H1 (cell line): ENCODE results near the gene USP13. TPM values are rescaled to one million over a fixed set of nuclear protein-coding genes. Genes with fewer than 3 reads are reported as not detected.

Source experiments
- CTCF ChIA-PET: fragments of 300-600 bp; sonication (Branson Sonifier 250); formaldehyde crosslinking; loops from one replicate; lab custom pipeline; 2021; ENCODE audit not compliant: partially characterized antibody; lab: Charles Lee
- POLR2A ChIA-PET: fragments of 300-600 bp; sonication (Branson Sonifier 250); formaldehyde crosslinking; loops from one replicate; lab custom pipeline; 2021; ENCODE audit warnings: inconsistent platforms; ENCODE audit not compliant: partially characterized antibody; lab: Charles Lee
- DNase-seq, 2 experiments: peaks; one replicate each; pipeline versions ENCODE4 v3.0.0 to v3.0.0-alpha.2; 2010 to 2022; ENCODE audit warnings: low spot score in 2 of 2, low read depth in 1 of 2, mixed read lengths in 1 of 2
- FAIRE-seq: peaks from 2 replicates; lab custom pipeline; 2011; peaks lifted over from hg19 to GRCh38; lab: Jason Lieb, UNC
- H2AFZ ChIP-seq: 2 replicates; pipeline ENCODE4 v1.8.1; 2012; ENCODE audit warnings: low read length, inconsistent platforms
- H2AK5ac ChIP-seq: 2 replicates; pipeline ENCODE4 v1.6.1; 2013; ENCODE audit warnings: low read depth, low read length
- H2BK120ac ChIP-seq: replicated peaks from 2 replicates; pipeline ENCODE3; 2013; ENCODE audit warnings: low read depth, low read length, inconsistent platforms
- H2BK12ac ChIP-seq: 2 replicates; pipeline ENCODE4 v1.6.1; 2013; ENCODE audit warnings: low read depth, low read length
- H2BK15ac ChIP-seq: 2 replicates; pipeline ENCODE4 v1.6.1; 2013; ENCODE audit warnings: low read length
- H2BK20ac ChIP-seq: 2 replicates; pipeline ENCODE4 v1.6.1; 2013; ENCODE audit warnings: low read length
- H2BK5ac ChIP-seq: 2 replicates; pipeline ENCODE4 v1.6.1; 2013; ENCODE audit warnings: low read depth, low read length
- H3K14ac ChIP-seq: 2 replicates; pipeline ENCODE4 v1.6.1; 2013; ENCODE audit warnings: inconsistent platforms; ENCODE audit not compliant: insufficient read length
- H3K18ac ChIP-seq: 2 replicates; pipeline ENCODE4 v1.6.1; 2013; ENCODE audit warnings: low read length; ENCODE audit errors: extremely low read depth
- H3K23ac ChIP-seq: 2 replicates; pipeline ENCODE4 v1.6.1; 2013; ENCODE audit warnings: inconsistent platforms; ENCODE audit not compliant: insufficient read length
- H3K23me2 ChIP-seq: 2 replicates; pipeline ENCODE4 v1.6.1; 2013; ENCODE audit warnings: low read depth, low read length
- H3K27ac ChIP-seq: 2 replicates; pipeline ENCODE4 v1.6.1; 2011; ENCODE audit warnings: low read depth, low read length, inconsistent platforms
- H3K27me3 ChIP-seq, 4 experiments: replicated peaks in 1 of 4; 1 replicate in 1 of 4; 2 replicates in 3 of 4; pipeline versions ENCODE4 v1.6.1 to v1.8.1; 2011 to 2013; ENCODE audit warnings: low read length in 3 of 4, mild to moderate bottlenecking in 3 of 4, inconsistent platforms in 2 of 4, mixed read lengths in 2 of 4, moderate library complexity in 1 of 4; ENCODE audit not compliant: control insufficient read depth in 3 of 4, insufficient read depth in 3 of 4; ENCODE audit errors: extremely low read depth in 1 of 4
- H3K36me3 ChIP-seq, 4 experiments: 2 replicates each; pipeline versions ENCODE4 v1.6.1 to v1.8.1; 2011 to 2013; ENCODE audit warnings: mild to moderate bottlenecking in 4 of 4, low read length in 3 of 4, moderate library complexity in 2 of 4, control low read depth in 1 of 4, inconsistent platforms in 1 of 4; ENCODE audit not compliant: insufficient read depth in 4 of 4, control insufficient read depth in 2 of 4
- H3K4ac ChIP-seq: replicated peaks from 2 replicates; pipeline ENCODE3; 2013; ENCODE audit warnings: low read length, low read depth, mixed read lengths, inconsistent platforms; ENCODE audit not compliant: insufficient read length
- H3K4me1 ChIP-seq, 4 experiments: replicated peaks in 1 of 4; 1 replicate in 1 of 4; 2 replicates in 3 of 4; pipeline versions ENCODE4 v1.6.1 to v1.8.1; 2011 to 2013; ENCODE audit warnings: low read length in 3 of 4, inconsistent platforms in 2 of 4, mixed read lengths in 1 of 4; ENCODE audit not compliant: insufficient read depth in 4 of 4, control insufficient read depth in 3 of 4
- H3K4me2 ChIP-seq, 2 experiments: 2 replicates each; pipeline versions ENCODE4 v1.6.1 to v1.8.1; 2011 to 2013; ENCODE audit warnings: low read depth in 2 of 2, low read length in 2 of 2, control low read depth in 1 of 2, inconsistent platforms in 1 of 2, mild to moderate bottlenecking in 1 of 2; ENCODE audit not compliant: insufficient read depth in 1 of 2
- H3K4me3 ChIP-seq, 4 experiments: fragments of 200-600, 300-600 bp in 1 of 4; sonication (generic), shearing (Covaris generic), sonication (Bioruptor Twin) in 1 of 4; 2 replicates each; pipeline versions ENCODE4 v1.5.1 to v1.8.1; 2011 to 2016; ENCODE audit warnings: low read length in 4 of 4, low read depth in 3 of 4, control low read depth in 2 of 4, inconsistent platforms in 2 of 4, mild to moderate bottlenecking in 2 of 4, mixed read lengths in 1 of 4, moderate library complexity in 1 of 4; ENCODE audit not compliant: insufficient read depth in 2 of 4; ENCODE audit errors: extremely low read depth in 1 of 4
- H3K56ac ChIP-seq: replicated peaks from 2 replicates; pipeline ENCODE3; 2013; ENCODE audit warnings: low read depth, mild to moderate bottlenecking, mixed read lengths, low read length, inconsistent platforms; ENCODE audit not compliant: insufficient read length
- H3K79me1 ChIP-seq: 2 replicates; pipeline ENCODE4 v1.6.1; 2013; ENCODE audit warnings: low read depth, low read length, control low read depth
- H3K79me2 ChIP-seq, 2 experiments: 2 replicates each; pipeline versions ENCODE4 v1.6.1 to v1.8.1; 2012 to 2013; ENCODE audit warnings: low read length in 2 of 2, mild to moderate bottlenecking in 2 of 2, inconsistent platforms in 1 of 2; ENCODE audit not compliant: insufficient read depth in 2 of 2, control insufficient read depth in 1 of 2
- H3K9ac ChIP-seq, 4 experiments: replicated peaks in 1 of 4; 1 replicate in 1 of 4; 2 replicates in 3 of 4; pipeline versions ENCODE4 v1.6.1 to v1.8.1; 2011 to 2013; ENCODE audit warnings: low read depth in 3 of 4, low read length in 3 of 4, control low read depth in 2 of 4, mild to moderate bottlenecking in 2 of 4, moderate library complexity in 2 of 4, inconsistent platforms in 1 of 4; ENCODE audit errors: extremely low read depth in 1 of 4
- H3K9me3 ChIP-seq, 2 experiments: 2 replicates each; pipeline versions ENCODE4 v1.6.1 to v1.8.1; 2012 to 2013; ENCODE audit warnings: mild to moderate bottlenecking in 2 of 2, moderate library complexity in 2 of 2, control low read depth in 1 of 2, inconsistent platforms in 1 of 2, low read depth in 1 of 2, low read length in 1 of 2, mixed read lengths in 1 of 2; ENCODE audit not compliant: insufficient read depth in 2 of 2
- H4K20me1 ChIP-seq, 2 experiments: replicated peaks in 1 of 2; 2 replicates each; pipeline versions ENCODE3 to v1.8.1; 2011 to 2013; ENCODE audit warnings: inconsistent platforms in 2 of 2, low read length in 2 of 2, mild to moderate bottlenecking in 1 of 2; ENCODE audit not compliant: insufficient read depth in 2 of 2, control insufficient read depth in 1 of 2
- H4K5ac ChIP-seq: 2 replicates; pipeline ENCODE4 v1.6.1; 2013; ENCODE audit warnings: low read length, low read depth, mixed read lengths, inconsistent platforms; ENCODE audit not compliant: insufficient read length
- H4K8ac ChIP-seq: 2 replicates; pipeline ENCODE4 v1.8.0; 2013; ENCODE audit warnings: mild to moderate bottlenecking, moderate library complexity, low read length, inconsistent platforms; ENCODE audit not compliant: insufficient read depth; ENCODE audit errors: extremely low read depth
- H4K91ac ChIP-seq: replicated peaks from 2 replicates; pipeline ENCODE3; 2013; ENCODE audit warnings: low read length, mixed read lengths, inconsistent platforms; ENCODE audit not compliant: insufficient read length
- ATF3 ChIP-seq: IDR thresholded peaks from 2 replicates; pipeline ENCODE4 v1.6.1; 2011; ENCODE audit warnings: low read depth, mild to moderate bottlenecking, low read length; ENCODE audit not compliant: insufficient read depth
- CTCF ChIP-seq, 3 experiments: IDR thresholded peaks; 1 replicate in 2 of 3; 2 replicates in 1 of 3; pipeline versions ENCODE4 v1.5.1 to v1.6.1; 2011; ENCODE audit warnings: low read length in 3 of 3, mild to moderate bottlenecking in 3 of 3, inconsistent platforms in 2 of 3, low read depth in 1 of 3, moderate library complexity in 1 of 3; ENCODE audit not compliant: insufficient read depth in 1 of 3; ENCODE audit errors: control extremely low read depth in 1 of 3
- GTF2F1 ChIP-seq: IDR thresholded peaks from 2 replicates; pipeline ENCODE4 v1.6.1; 2012; ENCODE audit warnings: low read depth, low read length, improper control_type of control experiment, borderline replicate concordance
- POU5F1 ChIP-seq: IDR thresholded peaks from 2 replicates; pipeline ENCODE4 v1.6.1; 2011; ENCODE audit warnings: low read depth, mild to moderate bottlenecking, low read length, moderate library complexity
- RAD21 ChIP-seq, 2 experiments: IDR thresholded peaks in 1 of 2; conservative IDR thresholded peaks in 1 of 2; 2 replicates each; pipeline ENCODE4 v1.6.1; 2011; ENCODE audit warnings: low read depth in 2 of 2, low read length in 2 of 2, improper control_type of control experiment in 1 of 2, inconsistent platforms in 1 of 2, mild to moderate bottlenecking in 1 of 2, moderate library complexity in 1 of 2
- RNF2 ChIP-seq: fragments of 200-900, 300-1000 bp; sonication (generic); IDR thresholded peaks from 2 replicates; pipeline ENCODE4 v1.7.1; 2016; ENCODE audit warnings: borderline replicate concordance, low read depth, mild to moderate bottlenecking, antibody characterized with exemption, low read length; ENCODE audit not compliant: poor library complexity, severe bottlenecking; ENCODE audit errors: missing control alignments
- SRF ChIP-seq: IDR thresholded peaks from 2 replicates; pipeline ENCODE4 v1.6.1; 2011; ENCODE audit warnings: mild to moderate bottlenecking, low read depth, low read length, moderate library complexity
- YY1 ChIP-seq: IDR thresholded peaks from 2 replicates; pipeline ENCODE4 v1.6.1; 2011; ENCODE audit warnings: low read depth, mild to moderate bottlenecking, low read length
- WGBS, 2 experiments: shearing (Covaris generic) in 1 of 2; methylation state at CpG; one replicate each; pipeline versions ENCODE4 v1.1.6 to v1.1.7; 2013 to 2015; ENCODE audit warnings: low lambda C conversion rate in 2 of 2, mixed read lengths in 2 of 2, inconsistent platforms in 1 of 2, low coverage in 1 of 2, missing lambda C conversion rate in 1 of 2; ENCODE audit not compliant: insufficient replicate concordance in 2 of 2, insufficient coverage in 1 of 2, insufficient read length in 1 of 2; ENCODE audit errors: extremely low coverage in 1 of 2, missing lambda C conversion rate in 1 of 2; 5-methylcytosine and 5-hydroxymethylcytosine counted together
- polyA plus RNA-seq, 7 experiments: library from polyadenylated mRNA; depleted of rRNA in 3 of 7; stranded (reverse) in 5 of 7; unstranded in 2 of 7; fragments of >200 nt in 5 of 7; fragments of 200-250 nt in 2 of 7; gene quantifications; 1 replicate in 5 of 7; 2 replicates in 1 of 7; 4 replicates in 1 of 7; pipeline versions ENCODE4 v1.2.1 to v1.2.3, GENCODE V29; 2011 to 2013; ENCODE audit warnings: missing spikeins in 2 of 7, mixed read lengths in 2 of 7
- total RNA-seq: library from RNA; stranded (reverse); fragmentation: NEBNext Ultra II Directional; extraction: Animal tissue kit (Norgen Biotek cat#: 25700); gene quantifications from 2 replicates; pipeline ENCODE4 v1.2.1, GENCODE V29; 2021

USP13 gene
- total and polyA plus RNA-seq, 2 of the 8 experiments (the other 6 are each of a cell fraction or from before 2014, with no cell fraction given) = 7.9 to 25.9 TPM

- no peak overlapping the region for H3K4me3 ChIP-seq
- no peak overlapping the region for H4K8ac ChIP-seq
- no peak overlapping the region for H3K9ac ChIP-seq
- H2AFZ ChIP-seq = peak overlapping the region; percentile 75; the same call in 1 of the 2 replicates
- CTCF ChIA-PET = interaction anchor here (0.6 to 3.3 kb wide), 45 partner anchors 10 to 844 kb away, joined by 3 to 29 read pairs (median 5); partner anchors contain the start of gene PEX5L
- no peak overlapping the region for H2AK5ac ChIP-seq
- 46% methylated on average over 9 of the region's 9 CpGs; no CpG with 5 or more reads in 1 of the 2 experiments for WGBS, 2 experiments
- H3K23me2 ChIP-seq = no peaks in the 10 kb centered on the region
- FAIRE-seq (peak; percentile 95), DNase-seq (peak in 1 of 2 experiments; percentile 21)
- no peaks in the 10 kb centered on the region for H3K36me3 ChIP-seq
- H2BK12ac ChIP-seq = no peak overlapping the region
- H3K4me2 ChIP-seq = no peak overlapping the region
- no peak overlapping the region for H3K56ac ChIP-seq
- no peaks in the 10 kb centered on the region for H3K4me1 ChIP-seq
- TF ChIP-seq SRF = no peak
- no peak for TF ChIP-seq GTF2F1
- TF ChIP-seq POU5F1 = no peak
- no peak for TF ChIP-seq YY1
- TF ChIP-seq RAD21 (IDR thresholded peaks at IDR 0.05 in 1 of 2, conservative IDR thresholded peaks at IDR 0.05 in 1 of 2; ENCODE audit: low read depth in 2 of 2, low read length in 2 of 2) = peak; percentile 98 to 99
- no peak for TF ChIP-seq RNF2
- TF ChIP-seq CTCF (IDR thresholded peaks at IDR 0.05; ENCODE audit: control extremely low read depth in 1 of 3, insufficient read depth in 1 of 3, low read depth in 1 of 3, low read length in 3 of 3) = peak; percentile 5 to 84 (median 79)
- TF ChIP-seq ATF3 = no peak
- no peak overlapping the region for H2BK120ac ChIP-seq
- H3K23ac ChIP-seq = no peak overlapping the region
- no peak overlapping the region for H3K18ac ChIP-seq
- H3K27me3 ChIP-seq = no peaks in the 10 kb centered on the region
- H2BK20ac ChIP-seq = no peak overlapping the region
- H2BK15ac ChIP-seq = no peak overlapping the region
- POLR2A ChIA-PET = interaction anchor here (1.0 kb wide), 1 partner anchor 273 kb away, joined by 4 read pairs; no protein-coding TSS in a partner anchor
- no peak overlapping the region for H3K4ac ChIP-seq
- H4K5ac ChIP-seq = no peak overlapping the region
- H3K79me1 ChIP-seq = no peaks in the 10 kb centered on the region
- H4K91ac ChIP-seq = no peak overlapping the region
- H3K9me3 ChIP-seq = no peaks in the 10 kb centered on the region
- H3K14ac ChIP-seq = no peak overlapping the region
- no peaks in the 10 kb centered on the region for H4K20me1 ChIP-seq
- no peak overlapping the region for H3K27ac ChIP-seq
- no peaks in the 10 kb centered on the region for H3K79me2 ChIP-seq
- no peak overlapping the region for H2BK5ac ChIP-seq
These were observed 158.7 kb downstream of the USP13 start for GRCh38 chr3:179811321-179812095.
